Measurements from ENCODE around the gene INPP5E.

The INPP5E gene

DNA sequence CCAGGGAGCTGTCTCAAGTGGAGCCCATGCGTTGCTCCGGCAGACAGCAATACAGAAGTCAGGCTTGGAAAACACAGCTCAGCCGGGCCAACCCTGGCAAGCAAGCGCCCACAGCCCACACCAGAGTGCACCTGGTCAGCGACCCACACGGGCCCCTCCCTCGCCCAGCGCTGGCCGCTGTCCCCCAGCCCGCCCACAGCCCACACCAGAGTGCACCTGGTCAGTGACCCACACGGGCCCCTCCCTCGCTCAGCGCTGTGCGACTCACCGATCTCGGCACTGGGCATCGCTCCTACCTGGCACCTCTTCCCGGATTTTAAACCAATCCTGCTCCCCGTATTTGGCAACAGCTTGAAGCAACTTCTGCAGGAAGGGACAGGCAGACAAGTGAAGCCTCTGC lies 52.4 kb downstream of the INPP5E start:
- H3K9me3 ChIP-seq (ENCODE audit: control insufficient read depth, low read length): no peaks in the 10 kb centered on the region
- H3K9ac ChIP-seq (ENCODE audit: low read length): no peak overlapping the region
- H3K4me1 ChIP-seq (ENCODE audit: control insufficient read depth, insufficient read depth, low read length): peaks cover 11% of the 10 kb centered on the region
- no peak for DNase-seq (ENCODE audit: low read depth)
- peaks cover 74% of the 10 kb centered on the region for H3K36me3 ChIP-seq (ENCODE audit: control insufficient read depth, insufficient read depth, low read length, severe bottlenecking)
- H3K4me3 ChIP-seq (ENCODE audit: low read length): no peak overlapping the region
- H3K27me3 ChIP-seq (replicated peaks; ENCODE audit: control insufficient read depth, insufficient read depth, low read length): no peaks in the 10 kb centered on the region

DNA sequence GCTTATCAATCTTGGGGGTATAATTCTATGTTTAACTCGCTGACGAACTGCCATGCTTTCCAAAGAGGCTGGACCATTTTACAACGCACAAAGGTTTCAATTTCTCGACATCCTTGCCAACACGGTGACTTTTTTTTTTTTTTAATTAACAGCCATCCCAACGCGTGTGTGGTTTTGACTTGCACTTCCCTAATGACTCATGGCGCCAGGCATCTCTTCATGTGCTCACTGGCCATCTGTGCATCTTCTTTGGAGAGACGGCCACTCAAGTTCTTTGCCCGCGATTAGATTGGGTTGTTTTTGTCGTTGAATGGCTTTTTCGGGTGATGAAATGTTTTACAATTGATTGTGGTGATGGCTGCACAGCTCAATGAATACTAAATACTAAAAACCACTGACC lies 53.6 kb downstream of the INPP5E start:
- no peaks in the 10 kb centered on the region for H3K4me1 ChIP-seq (ENCODE audit: control insufficient read depth, insufficient read depth, low read length)
- peaks cover 78% of the 10 kb centered on the region for H3K36me3 ChIP-seq (ENCODE audit: control insufficient read depth, insufficient read depth, low read length, severe bottlenecking)

DNA sequence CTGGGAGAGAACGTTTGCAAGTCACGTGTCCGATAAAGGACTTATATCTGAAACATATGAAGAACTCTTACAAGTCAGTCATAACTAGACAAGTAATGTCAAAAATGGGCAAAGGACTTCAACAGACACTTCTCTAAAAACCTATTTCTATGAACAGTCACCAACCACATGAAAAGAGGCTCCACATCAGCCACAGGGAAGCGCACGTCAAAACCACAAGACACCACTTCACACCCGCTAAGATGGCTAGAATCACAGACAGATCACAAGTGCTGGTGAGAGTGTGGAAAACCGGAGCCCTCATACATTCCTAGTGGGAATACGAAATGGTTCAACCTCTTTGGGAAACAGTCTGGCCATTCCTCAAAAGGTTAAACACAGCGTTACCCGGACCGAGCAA lies 54.6 kb downstream of the INPP5E start:
- H3K27me3 ChIP-seq (replicated peaks; ENCODE audit: control insufficient read depth, insufficient read depth, low read length): no peaks in the 10 kb centered on the region
- H3K4me3 ChIP-seq (ENCODE audit: low read length): no peak overlapping the region
- H3K36me3 ChIP-seq (ENCODE audit: control insufficient read depth, insufficient read depth, low read length, severe bottlenecking): peaks cover 85% of the 10 kb centered on the region
- no peak for DNase-seq (ENCODE audit: low read depth)
- H3K4me1 ChIP-seq (ENCODE audit: control insufficient read depth, insufficient read depth, low read length): no peaks in the 10 kb centered on the region
- no peaks in the 10 kb centered on the region for H3K9me3 ChIP-seq (ENCODE audit: control insufficient read depth, low read length)
- H3K9ac ChIP-seq (ENCODE audit: low read length): no peak overlapping the region

More for the DNA sequence above, 53.6 kb downstream of the INPP5E start:
- H3K9ac ChIP-seq (ENCODE audit: low read length): no peak overlapping the region
- no peak overlapping the region for H3K4me3 ChIP-seq (ENCODE audit: low read length)
- DNase-seq (ENCODE audit: low read depth): no peak
- H3K9me3 ChIP-seq (ENCODE audit: control insufficient read depth, low read length): no peaks in the 10 kb centered on the region
- H3K27me3 ChIP-seq (replicated peaks; ENCODE audit: control insufficient read depth, insufficient read depth, low read length): no peaks in the 10 kb centered on the region

DNA sequence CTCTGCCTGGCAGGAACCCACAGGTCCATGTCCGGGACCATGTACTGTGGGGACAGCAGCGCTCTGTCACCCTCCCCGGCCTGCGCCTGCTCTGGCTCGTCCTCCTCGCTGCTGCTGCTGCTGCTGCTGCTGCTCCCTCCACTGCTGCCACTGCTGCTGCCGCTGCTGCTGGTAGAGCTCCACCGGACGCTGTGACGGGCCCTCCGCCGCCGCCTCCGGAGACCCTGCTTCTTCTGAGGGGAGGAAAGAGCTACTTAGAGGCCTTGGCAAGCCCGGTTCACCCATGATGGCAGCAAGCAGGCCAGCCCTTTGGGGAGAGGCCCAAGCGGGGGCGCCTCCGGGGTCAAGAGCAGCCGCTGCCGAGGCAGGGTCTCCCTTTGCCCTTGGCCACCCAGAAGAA lies 56.2 kb downstream of the INPP5E start:
- Histone ChIP-seq H3K4me3 (ENCODE audit: low read length) (no peak overlapping the region), H3K9me3 (ENCODE audit: control insufficient read depth, low read length) (no peaks in the 10 kb centered on the region), H3K27me3 (replicated peaks; ENCODE audit: control insufficient read depth, insufficient read depth, low read length) (no peaks in the 10 kb centered on the region), H3K9ac (ENCODE audit: low read length) (no peak overlapping the region), H3K4me1 (ENCODE audit: control insufficient read depth, insufficient read depth, low read length) (no peaks in the 10 kb centered on the region), H3K36me3 (ENCODE audit: control insufficient read depth, insufficient read depth, low read length, severe bottlenecking) (peaks cover 78% of the 10 kb centered on the region)
- DNase-seq (ENCODE audit: low read depth): no peak

DNA sequence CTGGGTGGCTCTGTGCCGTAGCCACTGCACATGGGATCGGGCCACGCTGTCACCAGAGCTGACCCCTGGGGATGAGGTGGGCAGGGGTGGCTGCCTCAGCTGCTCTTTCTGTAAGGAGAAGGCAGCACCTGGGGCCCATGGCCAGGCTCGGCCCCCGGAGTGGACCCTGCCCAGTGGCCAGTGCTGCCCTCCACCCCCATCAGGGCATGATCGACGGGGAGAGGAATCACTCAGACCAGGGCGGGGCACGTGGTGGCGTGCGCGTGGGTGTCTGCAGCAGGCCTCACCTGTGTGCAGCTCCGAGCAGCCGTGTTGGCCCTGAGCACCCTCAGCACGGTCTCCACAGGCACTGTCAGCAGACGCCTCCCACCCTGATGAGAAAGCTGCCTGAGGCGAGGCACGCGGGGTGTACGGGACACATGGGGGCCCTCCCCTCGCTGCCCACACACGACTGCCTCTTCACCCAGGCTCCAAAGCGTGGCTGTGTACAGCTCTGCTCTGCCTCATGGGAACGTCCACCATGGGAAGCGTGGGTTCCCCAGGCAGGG lies 57.6 kb downstream of the INPP5E start:
- no peak overlapping the region for H3K4me3 ChIP-seq (ENCODE audit: low read length)
- no peaks in the 10 kb centered on the region for H3K4me1 ChIP-seq (ENCODE audit: control insufficient read depth, insufficient read depth, low read length)
- H3K9me3 ChIP-seq (ENCODE audit: control insufficient read depth, low read length): no peaks in the 10 kb centered on the region
- DNase-seq (ENCODE audit: low read depth): no peak
- no peaks in the 10 kb centered on the region for H3K27me3 ChIP-seq (replicated peaks; ENCODE audit: control insufficient read depth, insufficient read depth, low read length)
- no peak overlapping the region for H3K9ac ChIP-seq (ENCODE audit: low read length)
- H3K36me3 ChIP-seq (ENCODE audit: control insufficient read depth, insufficient read depth, low read length, severe bottlenecking): peaks cover 70% of the 10 kb centered on the region

DNA sequence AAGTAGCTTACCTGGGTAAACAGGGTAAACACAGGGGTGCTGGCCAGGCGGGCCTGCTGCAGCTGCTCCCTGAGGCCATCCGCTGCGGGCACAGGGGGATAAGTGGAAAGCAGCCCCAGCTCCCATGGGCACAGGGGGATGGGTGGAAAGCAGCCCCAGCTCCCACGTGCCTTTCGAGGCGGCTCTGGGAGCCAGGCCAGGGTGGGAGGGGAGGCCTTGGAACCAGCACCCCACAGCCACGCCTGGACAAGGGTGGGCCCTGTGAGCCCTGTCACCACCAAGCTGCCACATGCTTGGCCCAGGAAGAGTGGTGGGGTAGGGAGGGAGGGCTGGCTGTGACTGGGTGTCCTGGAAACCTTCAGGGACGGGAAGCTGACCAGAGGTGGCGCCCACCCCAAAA lies 58.3 kb downstream of the INPP5E start:
- Histone ChIP-seq H3K4me1 (ENCODE audit: control insufficient read depth, insufficient read depth, low read length) (no peaks in the 10 kb centered on the region), H3K27me3 (replicated peaks; ENCODE audit: control insufficient read depth, insufficient read depth, low read length) (no peaks in the 10 kb centered on the region), H3K9me3 (ENCODE audit: control insufficient read depth, low read length) (no peaks in the 10 kb centered on the region), H3K36me3 (ENCODE audit: control insufficient read depth, insufficient read depth, low read length, severe bottlenecking) (peaks cover 66% of the 10 kb centered on the region), H3K9ac (ENCODE audit: low read length) (no peak overlapping the region), H3K4me3 (ENCODE audit: low read length) (no peak overlapping the region)
- DNase-seq (ENCODE audit: low read depth): no peak

DNA sequence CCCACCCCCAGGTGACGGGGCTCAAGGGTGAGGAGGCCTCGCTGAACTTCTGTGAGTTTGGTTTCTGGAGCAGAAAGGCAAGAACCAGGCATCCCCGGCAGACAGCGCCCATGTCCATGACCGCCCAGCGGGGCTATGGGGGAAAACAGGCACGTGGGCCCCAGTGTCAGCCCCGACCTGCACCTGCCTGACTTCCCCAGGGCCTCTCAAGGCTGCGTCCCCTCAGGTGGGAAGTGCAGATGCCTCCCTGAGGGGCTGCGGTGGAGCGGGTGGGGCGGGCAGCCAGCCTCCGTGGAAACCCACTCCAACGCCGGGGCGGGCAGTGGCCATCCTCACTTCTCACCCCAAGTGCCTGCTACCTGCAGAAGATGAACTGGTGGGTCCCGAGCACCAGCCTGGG lies 59.3 kb downstream of the INPP5E start:
- no peak for DNase-seq (ENCODE audit: low read depth)

GRCh38 chr9:136379891-136380290 lies 59.8 kb downstream of the INPP5E start:
- Histone ChIP-seq H3K9ac (ENCODE audit: low read length) (no peak overlapping the region), H3K4me1 (ENCODE audit: control insufficient read depth, insufficient read depth, low read length) (no peaks in the 10 kb centered on the region), H3K27me3 (replicated peaks; ENCODE audit: control insufficient read depth, insufficient read depth, low read length) (no peaks in the 10 kb centered on the region), H3K9me3 (ENCODE audit: control insufficient read depth, low read length) (no peaks in the 10 kb centered on the region), H3K36me3 (ENCODE audit: control insufficient read depth, insufficient read depth, low read length, severe bottlenecking) (peaks cover 69% of the 10 kb centered on the region), H3K4me3 (ENCODE audit: low read length) (no peak overlapping the region)
- no peak for DNase-seq (ENCODE audit: low read depth)

More for the DNA sequence above, 59.3 kb downstream of the INPP5E start:
- H3K9ac ChIP-seq (ENCODE audit: low read length): no peak overlapping the region
- H3K4me3 ChIP-seq (ENCODE audit: low read length): no peak overlapping the region
- H3K36me3 ChIP-seq (ENCODE audit: control insufficient read depth, insufficient read depth, low read length, severe bottlenecking): peaks cover 70% of the 10 kb centered on the region
- H3K9me3 ChIP-seq (ENCODE audit: control insufficient read depth, low read length): no peaks in the 10 kb centered on the region
- no peaks in the 10 kb centered on the region for H3K27me3 ChIP-seq (replicated peaks; ENCODE audit: control insufficient read depth, insufficient read depth, low read length)
- H3K4me1 ChIP-seq (ENCODE audit: control insufficient read depth, insufficient read depth, low read length): no peaks in the 10 kb centered on the region

DNA sequence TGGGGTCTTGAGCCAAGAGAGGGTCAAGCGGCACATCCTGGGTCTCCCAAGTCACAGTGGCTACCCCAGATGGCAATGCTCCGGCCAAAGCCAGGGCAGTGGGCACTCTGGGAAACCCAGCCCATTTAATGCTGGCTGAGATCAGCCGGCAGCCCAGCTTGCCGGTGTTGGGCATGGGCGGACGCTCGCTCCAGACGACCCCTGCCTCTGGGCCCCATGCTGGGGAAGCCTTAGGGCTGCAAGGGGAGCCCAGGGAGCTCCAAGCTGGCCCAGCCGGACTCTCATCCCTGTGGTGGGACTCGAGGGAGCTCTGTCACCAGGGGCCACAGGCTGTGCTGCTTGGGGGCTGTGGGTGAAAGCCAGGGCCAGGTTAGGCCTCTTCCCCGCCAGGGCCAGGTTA lies 60.2 kb downstream of the INPP5E start:
- Histone ChIP-seq H3K36me3 (ENCODE audit: control insufficient read depth, insufficient read depth, low read length, severe bottlenecking) (peaks cover 64% of the 10 kb centered on the region), H3K4me3 (ENCODE audit: low read length) (no peak overlapping the region), H3K4me1 (ENCODE audit: control insufficient read depth, insufficient read depth, low read length) (no peaks in the 10 kb centered on the region), H3K9me3 (ENCODE audit: control insufficient read depth, low read length) (no peaks in the 10 kb centered on the region), H3K27me3 (replicated peaks; ENCODE audit: control insufficient read depth, insufficient read depth, low read length) (no peaks in the 10 kb centered on the region), H3K9ac (ENCODE audit: low read length) (no peak overlapping the region)
- no peak for DNase-seq (ENCODE audit: low read depth)

- no peaks in the 10 kb centered on the region for H3K27me3 ChIP-seq (replicated peaks; ENCODE audit: control insufficient read depth, insufficient read depth, low read length)
- H3K9me3 ChIP-seq (ENCODE audit: control insufficient read depth, low read length): no peaks in the 10 kb centered on the region
- peaks cover 60% of the 10 kb centered on the region for H3K36me3 ChIP-seq (ENCODE audit: control insufficient read depth, insufficient read depth, low read length, severe bottlenecking)
- no peak for DNase-seq (ENCODE audit: low read depth)
- no peak overlapping the region for H3K4me3 ChIP-seq (ENCODE audit: low read length)
- H3K9ac ChIP-seq (ENCODE audit: low read length): no peak overlapping the region
- peaks cover under 1% of the 10 kb centered on the region for H3K4me1 ChIP-seq (ENCODE audit: control insufficient read depth, insufficient read depth, low read length)
Measured at GRCh38 chr9:136379003-136379287, 60.7 kb downstream of the INPP5E start.

Measured in adipocyte (in vitro differentiated cells).